ENCODE results near the gene CLASP1.
"Not testable (repeated sequence)": the region's sequence is repeated elsewhere in the genome, so short reads cannot be mapped to it uniquely, and the experiment has no call there.

The CLASP1 gene

GRCh38 chr2:121343828-121344399 is 305.3 kb downstream of the CLASP1 start:
- not testable (repeated sequence) for DNase-seq

- DNase-seq = no peak
Measured at GRCh38 chr2:121343191-121343590, 306.1 kb downstream of the CLASP1 start.

- no peak for DNase-seq
Measured at GRCh38 chr2:121342751-121343150, 306.5 kb downstream of the CLASP1 start.

- no peak for DNase-seq
Measured at GRCh38 chr2:121340926-121341325, 308.3 kb downstream of the CLASP1 start.

- DNase-seq = no peak
Measured at GRCh38 chr2:121338281-121338680, 311.0 kb downstream of the CLASP1 start.

- no peak for DNase-seq
Measured at GRCh38 chr2:121336528-121337294, 312.6 kb downstream of the CLASP1 start.

GRCh38 chr2:121335294-121336290 is 313.7 kb downstream of the CLASP1 start:
- DNase-seq = no peak

GRCh38 chr2:121334581-121335293 is 314.5 kb downstream of the CLASP1 start:
- no peak for DNase-seq

- no peak for DNase-seq
Measured at GRCh38 chr2:121333834-121334558, 315.3 kb downstream of the CLASP1 start.

- DNase-seq = no peak
Measured at GRCh38 chr2:121333231-121333630, 316.0 kb downstream of the CLASP1 start.

GRCh38 chr2:121331324-121331723 is 317.9 kb downstream of the CLASP1 start:
- not testable (repeated sequence) for DNase-seq

- DNase-seq = no peak
Measured at GRCh38 chr2:121330921-121331320, 318.3 kb downstream of the CLASP1 start.

- no peak for DNase-seq
Measured at GRCh38 chr2:121329786-121330185, 319.5 kb downstream of the CLASP1 start.

- no peak for DNase-seq
Measured at GRCh38 chr2:121326628-121327027, 322.6 kb downstream of the CLASP1 start.

GRCh38 chr2:121324601-121325000 is 324.7 kb downstream of the CLASP1 start:
- DNase-seq = no peak

GRCh38 chr2:121321476-121321875 is 327.8 kb downstream of the CLASP1 start:
- DNase-seq = no peak

- no peak for DNase-seq
Measured at GRCh38 chr2:121319941-121320340, 329.3 kb downstream of the CLASP1 start.

- no peak for DNase-seq
Measured at GRCh38 chr2:121316986-121317385, 332.3 kb downstream of the CLASP1 start.

- not testable (repeated sequence) for DNase-seq
Measured at GRCh38 chr2:121313701-121314100, 335.6 kb downstream of the CLASP1 start.

- DNase-seq = no peak
Measured at GRCh38 chr2:121309801-121310200, 339.5 kb downstream of the CLASP1 start.

- DNase-seq = no peak
Measured at GRCh38 chr2:121309323-121309722, 339.9 kb downstream of the CLASP1 start.

- no peak for DNase-seq
Measured at GRCh38 chr2:121307048-121307447, 342.2 kb downstream of the CLASP1 start.
